Stimulated activated CD4-positive, alpha-beta T cell treated with anti-CD3 and anti-CD28 coated beads, Interleukin-2, amount 100 ng/mL, for 48 hours (primary cell): Measurements from ENCODE around the gene FAM136A.
"Not testable (repeated sequence)": the region's sequence is repeated elsewhere in the genome, so short reads cannot be mapped to it uniquely, and the experiment has no call there.

Source experiments
- DNase-seq, 2 donors: peaks; one replicate each; pipeline ENCODE4 v3.0.0-alpha.2; 2020

Gene FAM136A

GRCh38 chr2:70283500-70284191 is 18.2 kb downstream of the FAM136A start:
- no peak for DNase-seq

GRCh38 chr2:70282439-70282838 is 19.4 kb downstream of the FAM136A start:
- DNase-seq, result no peak

GRCh38 chr2:70280242-70280798 is 21.5 kb downstream of the FAM136A start:
- DNase-seq, result no peak

GRCh38 chr2:70270323-70270722 is 31.5 kb downstream of the FAM136A start:
- no peak for DNase-seq

- DNase-seq, result not testable (repeated sequence)
These were observed 32.2 kb downstream of the FAM136A start for GRCh38 chr2:70269422-70270302.

- DNase-seq, result not testable (repeated sequence)
These were observed 34.9 kb downstream of the FAM136A start for GRCh38 chr2:70266925-70267324.

- DNase-seq, result no peak
These were observed 40.4 kb downstream of the FAM136A start for GRCh38 chr2:70261501-70261900.

GRCh38 chr2:70258532-70258875 is 43.4 kb downstream of the FAM136A start:
- peak in 1 of 2 donors; percentile 6 for DNase-seq

- no peak for DNase-seq
These were observed 46.1 kb downstream of the FAM136A start for GRCh38 chr2:70255637-70256314.

- no peak for DNase-seq
These were observed 51.4 kb downstream of the FAM136A start for GRCh38 chr2:70250434-70250833.

- DNase-seq, result peak; percentile 97 to 98
These were observed 53.6 kb downstream of the FAM136A start, which contains the start of gene TIA1 for GRCh38 chr2:70248181-70248847. TSS of gene TIA1 (minus strand) at chr2:70248628. CDS start at chr2:70248430, 198 bp downstream.

- DNase-seq, result no peak
These were observed 54.3 kb downstream of the FAM136A start for GRCh38 chr2:70247364-70248180.
